Occipital lobe (tissue), 2 donors: ENCODE results near the gene ANKRD42. TPM values are rescaled to one million over a fixed set of nuclear protein-coding genes. Genes with fewer than 3 reads are reported as not detected.
"Not testable (repeated sequence)": the region's sequence is repeated elsewhere in the genome, so short reads cannot be mapped to it uniquely, and the experiment has no call there.

Experiments used
- DNase-seq: peaks from one replicate; lab custom pipeline; 2025; lab: John Stamatoyannopoulos, UW
- total RNA-seq: library from RNA; depleted of rRNA; stranded (reverse); fragments of >200 nt; gene quantifications from one replicate; pipeline ENCODE4 v1.2.3, GENCODE V29; 2014

Gene ANKRD42
- total RNA-seq, 1 donor from 2014 or later = 7.3 TPM

- DNase-seq = no peak
Observed at GRCh38 chr11:83172551-83172950, 21.0 kb upstream of the ANKRD42 start.

GRCh38 chr11:83174008-83174407 is 19.5 kb upstream of the ANKRD42 start:
- no peak for DNase-seq

GRCh38 chr11:83175815-83176214 is 17.7 kb upstream of the ANKRD42 start:
- no peak for DNase-seq

GRCh38 chr11:83181815-83182214 is 11.7 kb upstream of the ANKRD42 start:
- no peak for DNase-seq

GRCh38 chr11:83185767-83186166 is 7.7 kb upstream of the ANKRD42 start:
- DNase-seq = no peak

- no peak for DNase-seq
Observed at GRCh38 chr11:83187465-83187864, 6.0 kb upstream of the ANKRD42 start.

- no peak for DNase-seq
Observed at GRCh38 chr11:83191491-83191890, 2.0 kb upstream of the ANKRD42 start.

GRCh38 chr11:83191986-83192385 is 1.5 kb upstream of the ANKRD42 start:
- DNase-seq = no peak

GRCh38 chr11:83192606-83193245 is 786 bp upstream of the ANKRD42 start:
- DNase-seq = no peak

GRCh38 chr11:83194281-83195142 is 1.0 kb downstream of the ANKRD42 start:
- DNase-seq = peak; percentile 63

GRCh38 chr11:83195143-83195466 is 1.6 kb downstream of the ANKRD42 start:
- no peak for DNase-seq

GRCh38 chr11:83195649-83196048 is 2.1 kb downstream of the ANKRD42 start:
- no peak for DNase-seq

GRCh38 chr11:83200035-83200434 is 6.5 kb downstream of the ANKRD42 start:
- DNase-seq = no peak

- DNase-seq = no peak
Observed at GRCh38 chr11:83205608-83206185, 12.2 kb downstream of the ANKRD42 start.

- DNase-seq = no peak
Observed at GRCh38 chr11:83206221-83206620, 12.7 kb downstream of the ANKRD42 start.

GRCh38 chr11:83206771-83207382 is 13.4 kb downstream of the ANKRD42 start:
- not testable (repeated sequence) for DNase-seq

- no peak for DNase-seq
Observed at GRCh38 chr11:83219095-83219494, 25.6 kb downstream of the ANKRD42 start.

GRCh38 chr11:83220260-83220659 is 26.7 kb downstream of the ANKRD42 start:
- DNase-seq = no peak

- no peak for DNase-seq
Observed at GRCh38 chr11:83221694-83222093, 28.2 kb downstream of the ANKRD42 start.

GRCh38 chr11:83222499-83222898 is 29.0 kb downstream of the ANKRD42 start:
- DNase-seq = no peak

GRCh38 chr11:83223457-83223856 is 29.9 kb downstream of the ANKRD42 start:
- DNase-seq = no peak

- DNase-seq = no peak
Observed at GRCh38 chr11:83235825-83236224, 42.3 kb downstream of the ANKRD42 start.
